B cell (primary cell): ENCODE data around the gene TP53I13. TPM values are rescaled to one million over a fixed set of nuclear protein-coding genes. Genes with fewer than 3 reads are reported as not detected.

Experiments used
- ATAC-seq: fragments of 200-7000 bp; cut with Tn5 transposase; one replicate; pipeline ENCODE4 v1.10.0; 2021; ENCODE audit warnings: low read depth, mild to moderate bottlenecking, moderate number of reproducible peaks, moderate library complexity
- CTCF ChIA-PET: fragments of 350-600 bp; sonication (Branson Sonifier 250); formaldehyde crosslinking; loops from one replicate; lab custom pipeline; 2021; ENCODE audit warnings: antibody characterized with exemption, inconsistent platforms; lab: Charles Lee
- POLR2A ChIA-PET: fragments of 350-600 bp; sonication (Branson Sonifier 250); formaldehyde crosslinking; loops from one replicate; lab custom pipeline; 2021; ENCODE audit warnings: antibody characterized with exemption; lab: Charles Lee
- DNase-seq: peaks from one replicate; pipeline ENCODE4 v3.0.0; 2013
- H2AFZ ChIP-seq: 2 replicates; pipeline ENCODE4 v1.6.1; 2012; ENCODE audit warnings: mild to moderate bottlenecking, low read depth, low read length; ENCODE audit not compliant: insufficient read depth, poor library complexity, severe bottlenecking
- H3K27ac ChIP-seq, 2 donors: 1 replicate in 1 of 2; 2 replicates in 1 of 2; pipeline ENCODE4 v1.5.1; 2012 to 2013; ENCODE audit warnings: low read length in 2 of 2, mild to moderate bottlenecking in 2 of 2, moderate library complexity in 1 of 2
- H3K27me3 ChIP-seq, 4 experiments: fragments of 200-600 bp in 1 of 4; sonication (generic) in 1 of 4; replicated peaks in 1 of 4; 1 replicate in 2 of 4; 2 replicates in 2 of 4; pipeline versions ENCODE4 v1.6.1 to v1.7.0; 2013 to 2016; ENCODE audit warnings: low read length in 3 of 4, mild to moderate bottlenecking in 2 of 4, mixed read lengths in 1 of 4, moderate library complexity in 1 of 4; ENCODE audit not compliant: insufficient read depth in 4 of 4, control insufficient read depth in 3 of 4; ENCODE audit errors: control extremely low read depth in 1 of 4
- H3K36me3 ChIP-seq, 2 experiments: replicated peaks in 1 of 2; 1 replicate in 1 of 2; 2 replicates in 1 of 2; pipeline versions ENCODE4 v1.6.1 to v1.7.1; 2013; ENCODE audit warnings: low read length in 1 of 2; ENCODE audit not compliant: insufficient read depth in 2 of 2, control insufficient read depth in 1 of 2; ENCODE audit errors: control extremely low read depth in 1 of 2, extremely low read depth in 1 of 2
- H3K4me1 ChIP-seq, 2 donors: fragments of 200-600 bp in 1 of 2; sonication (generic) in 1 of 2; 1 replicate in 1 of 2; 2 replicates in 1 of 2; pipeline versions ENCODE4 v1.5.1 to v1.6.1; 2013 to 2017; ENCODE audit warnings: low read length in 2 of 2; ENCODE audit not compliant: control insufficient read depth in 2 of 2, insufficient read depth in 2 of 2
- H3K4me2 ChIP-seq: replicated peaks from 2 replicates; pipeline ENCODE3; 2012; ENCODE audit warnings: mild to moderate bottlenecking, low read depth, low read length; ENCODE audit not compliant: poor library complexity, severe bottlenecking
- H3K4me3 ChIP-seq, 5 experiments: fragments of 200-600 bp in 1 of 5; sonication (generic) in 1 of 5; 1 replicate in 3 of 5; 2 replicates in 2 of 5; pipeline versions ENCODE4 v1.5.1 to v1.7.0; 2011 to 2016; ENCODE audit warnings: low read length in 4 of 5, mild to moderate bottlenecking in 4 of 5, low read depth in 2 of 5, control low read depth in 1 of 5, moderate library complexity in 1 of 5; ENCODE audit not compliant: insufficient read depth in 1 of 5; ENCODE audit errors: control extremely low read depth in 1 of 5, extremely low read depth in 1 of 5
- H3K79me2 ChIP-seq: fragments of 200-600 bp; sonication (generic); one replicate; pipeline ENCODE4 v1.6.0; 2016; ENCODE audit warnings: low read length; ENCODE audit not compliant: control insufficient read depth, insufficient read depth
- H3K9ac ChIP-seq: fragments of 200-600 bp; sonication (generic); 2 replicates; pipeline ENCODE4 v1.6.1; 2017; ENCODE audit warnings: mild to moderate bottlenecking, low read length, moderate library complexity
- H3K9me3 ChIP-seq, 3 donors: one replicate each; pipeline versions ENCODE4 v1.6.1 to v1.7.1; 2013; ENCODE audit warnings: low read length in 2 of 3; ENCODE audit not compliant: control insufficient read depth in 2 of 3, insufficient read depth in 1 of 3; ENCODE audit errors: control extremely low read depth in 1 of 3
- H4K20me1 ChIP-seq: 2 replicates; pipeline ENCODE4 v1.6.0; 2012; ENCODE audit warnings: mild to moderate bottlenecking, low read length; ENCODE audit not compliant: insufficient read depth, control insufficient read depth, poor library complexity, severe bottlenecking
- H3K27ac Mint-ChIP-seq: one replicate; pipeline ENCODE4 v1.8.0; 2021; ENCODE audit warnings: mixed read lengths
- H3K27me3 Mint-ChIP-seq: one replicate; pipeline ENCODE4 v1.8.0; 2021; ENCODE audit warnings: mixed read lengths
- H3K4me1 Mint-ChIP-seq: one replicate; pipeline ENCODE4 v1.8.0; 2021; ENCODE audit warnings: mixed read lengths
- H3K4me3 Mint-ChIP-seq: one replicate; pipeline ENCODE4 v1.8.0; 2021; ENCODE audit warnings: mixed read lengths
- H3K9me3 Mint-ChIP-seq: one replicate; pipeline ENCODE4 v1.8.0; 2022; ENCODE audit warnings: mixed read lengths; ENCODE audit not compliant: insufficient read depth
- EZH2 ChIP-seq: IDR thresholded peaks from 2 replicates; pipeline ENCODE4 v1.6.1; 2012; ENCODE audit warnings: borderline replicate concordance, low read depth, mild to moderate bottlenecking, moderate library complexity, low read length; ENCODE audit not compliant: insufficient read depth, poor library complexity, severe bottlenecking
- WGBS: methylation state at CpG from one replicate; pipeline ENCODE4 v1.1.5; 2013; ENCODE audit warnings: missing lambda C conversion rate; ENCODE audit not compliant: insufficient coverage; 5-methylcytosine and 5-hydroxymethylcytosine counted together
- intact Hi-C: fragments of 100-400 bp; cut with micrococcal nuclease; formaldehyde crosslinking; loops from one replicate; pipeline ENCODE4 v1.10.0; 2022
- polyA plus RNA-seq: library from polyadenylated mRNA; depleted of rRNA; stranded (reverse); fragments of >200 nt; gene quantifications from 2 replicates; pipeline ENCODE4 v1.2.3, GENCODE V29; 2012
- total RNA-seq, 2 donors: library from RNA; stranded (reverse); fragments of 120-200 nt in 1 of 2; gene quantifications; 1 replicate in 1 of 2; 2 replicates in 1 of 2; pipeline versions ENCODE4 v1.2.3 to v1.2.4, GENCODE V29; 2013 to 2022
- TF ChIP-seq, protein P1 (sequence below): fragments of 200-600 bp; IDR thresholded peaks from one replicate; pipeline ENCODE4 v1.8.0; 2022; ENCODE audit warnings: antibody characterized with exemption, mild to moderate bottlenecking

Gene TP53I13
- total and polyA plus RNA-seq, 2 donors (not counting 1 experiment from before 2014, with no cell fraction given): 224 to 287 TPM

DNA sequence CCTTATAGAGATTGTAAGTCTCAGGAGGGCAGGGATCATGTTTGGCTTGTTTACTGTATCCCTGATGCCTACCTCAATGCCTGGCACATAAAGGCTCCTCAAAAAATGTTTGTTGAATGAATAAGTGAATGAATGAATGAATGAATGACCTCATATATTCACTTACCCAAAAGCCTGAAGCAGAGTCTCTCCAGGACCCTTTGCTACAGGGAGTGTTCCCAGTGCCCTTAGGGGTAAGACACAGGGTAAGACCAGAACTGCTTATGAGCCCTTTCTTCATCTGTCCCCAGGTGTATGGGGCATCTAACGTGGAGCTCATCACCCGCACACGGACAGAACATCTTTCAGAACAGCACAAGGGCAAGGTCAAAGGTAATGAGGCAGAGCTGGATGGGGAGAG lies 41.9 kb downstream of the TP53I13 start:
- H3K27me3 ChIP-seq: peaks cover 0 to 15% (median 3%) of the 10 kb centered on the region in 4 experiments
- ATAC-seq (no peak), DNase-seq (no peak)
- H3K27ac ChIP-seq: no peak overlapping the region
- Mint-ChIP-seq H3K4me1 (peaks cover 13% of the 10 kb centered on the region), H3K9me3 (no peaks in the 10 kb centered on the region), H3K27ac (no peak overlapping the region), H3K27me3 (no peaks in the 10 kb centered on the region), H3K4me3 (no peak overlapping the region)
- peaks cover 24 to 25% of the 10 kb centered on the region in 2 donors for H3K4me1 ChIP-seq
- H3K4me2 ChIP-seq: no peak overlapping the region
- peaks cover 13% of the 10 kb centered on the region for H4K20me1 ChIP-seq
- TF ChIP-seq, protein P1, sequence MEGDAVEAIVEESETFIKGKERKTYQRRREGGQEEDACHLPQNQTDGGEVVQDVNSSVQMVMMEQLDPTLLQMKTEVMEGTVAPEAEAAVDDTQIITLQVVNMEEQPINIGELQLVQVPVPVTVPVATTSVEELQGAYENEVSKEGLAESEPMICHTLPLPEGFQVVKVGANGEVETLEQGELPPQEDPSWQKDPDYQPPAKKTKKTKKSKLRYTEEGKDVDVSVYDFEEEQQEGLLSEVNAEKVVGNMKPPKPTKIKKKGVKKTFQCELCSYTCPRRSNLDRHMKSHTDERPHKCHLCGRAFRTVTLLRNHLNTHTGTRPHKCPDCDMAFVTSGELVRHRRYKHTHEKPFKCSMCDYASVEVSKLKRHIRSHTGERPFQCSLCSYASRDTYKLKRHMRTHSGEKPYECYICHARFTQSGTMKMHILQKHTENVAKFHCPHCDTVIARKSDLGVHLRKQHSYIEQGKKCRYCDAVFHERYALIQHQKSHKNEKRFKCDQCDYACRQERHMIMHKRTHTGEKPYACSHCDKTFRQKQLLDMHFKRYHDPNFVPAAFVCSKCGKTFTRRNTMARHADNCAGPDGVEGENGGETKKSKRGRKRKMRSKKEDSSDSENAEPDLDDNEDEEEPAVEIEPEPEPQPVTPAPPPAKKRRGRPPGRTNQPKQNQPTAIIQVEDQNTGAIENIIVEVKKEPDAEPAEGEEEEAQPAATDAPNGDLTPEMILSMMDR: no peak
- TF ChIP-seq EZH2: no peak
- no peaks in the 10 kb centered on the region for H3K79me2 ChIP-seq
- 100% methylated on average over 1 of the region's 3 CpGs for WGBS
- ChIA-PET CTCF (interaction anchor here (1.1 to 15.4 kb wide), 4 partner anchors 19 to 240 kb away, joined by 3 to 336 read pairs (median 4); partner anchors contain the start of genes ABHD15, GIT1 and TP53I13), POLR2A (no interaction called here)
- no peaks in the 10 kb centered on the region for H3K9me3 ChIP-seq
- no peak overlapping the region for H2AFZ ChIP-seq
- H3K4me3 ChIP-seq: no peak overlapping the region
- intact Hi-C loops: loop anchor here (10.0 kb wide), 1 partner anchor 316 kb away; the partner anchor contains the start of gene NUFIP2
- no peaks in the 10 kb centered on the region for H3K36me3 ChIP-seq
- no peak overlapping the region for H3K9ac ChIP-seq

DNA sequence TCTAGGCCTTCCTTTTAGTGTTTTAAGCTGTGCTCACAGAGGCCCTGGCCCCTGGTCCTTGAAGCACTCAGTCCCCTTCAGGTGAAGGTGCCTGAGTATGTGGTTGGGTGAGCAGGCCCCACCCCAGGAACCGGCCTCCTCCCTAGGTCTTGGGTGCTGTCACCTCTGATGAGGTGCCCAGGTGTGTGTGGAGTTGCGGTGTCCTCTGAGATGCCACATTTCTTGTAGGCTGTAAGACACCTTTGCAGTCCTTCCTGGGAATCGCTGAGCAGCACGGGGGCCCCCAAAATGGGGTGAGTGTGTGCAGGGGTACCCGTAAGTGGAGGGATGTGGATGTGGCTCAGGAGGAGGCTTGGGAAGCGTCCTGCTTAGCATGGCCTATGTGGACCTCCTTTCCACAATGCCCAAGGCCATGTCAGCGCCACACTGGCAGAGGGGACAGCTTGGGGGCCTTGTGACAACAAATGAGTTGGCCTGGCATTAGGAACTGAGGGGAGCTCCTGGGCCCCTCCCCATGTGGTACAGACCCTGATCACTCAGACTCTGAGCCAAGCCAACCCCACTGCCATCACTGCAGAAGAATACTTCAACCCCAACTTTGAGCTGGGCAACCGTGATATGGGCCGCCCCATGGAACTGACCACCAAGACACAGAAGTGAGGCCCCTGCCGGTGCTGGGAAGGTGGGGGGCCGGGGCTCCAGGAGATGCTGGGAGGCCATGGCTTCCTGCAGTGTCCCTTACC lies 43.0 kb downstream of the TP53I13 start:
- Histone ChIP-seq H3K9me3 (no peaks in the 10 kb centered on the region), H3K27ac (no peak overlapping the region), H3K27me3 (peaks cover 0 to 24% (median 8%) of the 10 kb centered on the region in 4 experiments), H3K9ac (no peak overlapping the region), H3K4me1 (peaks cover 34 to 35% of the 10 kb centered on the region in 2 donors), H3K4me2 (no peak overlapping the region), H2AFZ (no peak overlapping the region), H3K36me3 (no peaks in the 10 kb centered on the region), H4K20me1 (peaks cover 21% of the 10 kb centered on the region), H3K4me3 (no peak overlapping the region), H3K79me2 (no peaks in the 10 kb centered on the region)
- H3K9me3 Mint-ChIP-seq: no peaks in the 10 kb centered on the region
- H3K4me1 Mint-ChIP-seq: peaks cover 25% of the 10 kb centered on the region
- ChIA-PET POLR2A (no interaction called here), CTCF (interaction anchor here (0.8 to 15.4 kb wide), 3 partner anchors 20 to 241 kb away, joined by 4 to 336 read pairs (median 4); partner anchors contain the start of genes ABHD15, GIT1 and TP53I13)
- H3K27ac Mint-ChIP-seq: no peak overlapping the region
- 94% methylated on average over 11 of the region's 11 CpGs for WGBS
- ATAC-seq (no peak), DNase-seq (no peak)
- intact Hi-C loops: loop anchor here (10.0 kb wide), 1 partner anchor 317 kb away; the partner anchor contains the start of gene NUFIP2
- no peak for TF ChIP-seq EZH2
- TF ChIP-seq, protein P1: no peak
- peak overlapping the region; percentile 29 for H3K4me3 Mint-ChIP-seq
- no peaks in the 10 kb centered on the region for H3K27me3 Mint-ChIP-seq
